Neural progenitor cell (in vitro differentiated cells): ENCODE data around the gene AUH. TPM values are rescaled to one million over a fixed set of nuclear protein-coding genes. Genes with fewer than 3 reads are reported as not detected.

Source experiments
- DNase-seq: peaks from one replicate; pipeline ENCODE4 v3.0.0-alpha.2; 2016; ENCODE audit warnings: low spot score
- H2AFZ ChIP-seq: fragments of 200-600 bp; sonication (generic); replicated peaks from 2 replicates; pipeline ENCODE4 v1.6.1; 2016; ENCODE audit warnings: antibody characterized with exemption
- H3F3A ChIP-seq: fragments of 200-600 bp; sonication (generic); 2 replicates; pipeline ENCODE4 v1.6.1; 2016; ENCODE audit warnings: antibody characterized with exemption, low read depth
- H3K27ac ChIP-seq: fragments of 200-600 bp; sonication (generic); 2 replicates; pipeline ENCODE4 v1.5.1; 2016; ENCODE audit warnings: mild to moderate bottlenecking
- H3K27me3 ChIP-seq: fragments of 200-600 bp; sonication (generic); 2 replicates; pipeline ENCODE4 v1.6.1; 2016; ENCODE audit warnings: mild to moderate bottlenecking, moderate library complexity
- H3K36me3 ChIP-seq: fragments of 200-600 bp; sonication (generic); 2 replicates; pipeline ENCODE4 v1.5.1; 2016
- H3K4me1 ChIP-seq: fragments of 200-600 bp; sonication (generic); 2 replicates; pipeline ENCODE4 v1.6.1; 2016; ENCODE audit warnings: mixed run types
- H3K4me2 ChIP-seq: fragments of 200-600 bp; sonication (generic); 2 replicates; pipeline ENCODE4 v1.6.1; 2016
- H3K4me3 ChIP-seq: fragments of 200-600 bp; sonication (generic); 2 replicates; pipeline ENCODE4 v1.5.1; 2016
- H3K79me2 ChIP-seq: fragments of 200-600 bp; sonication (generic); 2 replicates; pipeline ENCODE4 v1.6.1; 2016; ENCODE audit warnings: low read depth
- H3K9ac ChIP-seq: fragments of 200-600 bp; sonication (generic); 2 replicates; pipeline ENCODE4 v1.6.1; 2016
- H3K9me3 ChIP-seq: fragments of 200-600 bp; sonication (generic); 2 replicates; pipeline ENCODE4 v1.5.1; 2016; ENCODE audit warnings: low read depth
- H4K20me1 ChIP-seq: fragments of 200-600 bp; sonication (generic); 2 replicates; pipeline ENCODE4 v1.6.1; 2016; ENCODE audit warnings: low read depth
- H3K27ac Mint-ChIP-seq: 3 replicates; pipeline ENCODE4 v1.8.0; 2021; ENCODE audit warnings: mixed read lengths
- H3K27me3 Mint-ChIP-seq: 2 replicates; pipeline ENCODE4 v1.8.0; 2022; ENCODE audit warnings: low read depth, mild to moderate bottlenecking, inconsistent platforms, moderate library complexity, mixed read lengths; ENCODE audit not compliant: insufficient read depth
- H3K36me3 Mint-ChIP-seq: 3 replicates; pipeline ENCODE4 v1.8.0; 2021; ENCODE audit warnings: mixed read lengths
- H3K4me1 Mint-ChIP-seq: 3 replicates; pipeline ENCODE4 v1.8.0; 2021; ENCODE audit warnings: mixed read lengths
- H3K4me3 Mint-ChIP-seq: 3 replicates; pipeline ENCODE4 v1.8.0; 2021; ENCODE audit warnings: mild to moderate bottlenecking, moderate library complexity, mixed read lengths
- H3K9me3 Mint-ChIP-seq: 3 replicates; pipeline ENCODE4 v1.8.0; 2020; ENCODE audit warnings: mixed read lengths
- EZH2 ChIP-seq: fragments of 200-600 bp; sonication (generic); IDR thresholded peaks from 2 replicates; pipeline ENCODE4 v1.6.1; 2017; ENCODE audit warnings: antibody characterized with exemption, mild to moderate bottlenecking, moderate library complexity
- EZH2phosphoT487 ChIP-seq: fragments of 200-600 bp; sonication (generic); IDR thresholded peaks from 2 replicates; pipeline ENCODE4 v1.6.1; 2017; ENCODE audit warnings: antibody characterized with exemption
- total RNA-seq: library from RNA; depleted of rRNA; stranded (reverse); fragments of >200 nt; gene quantifications from 2 replicates; pipeline ENCODE4 v1.2.3, GENCODE V29; 2015; ENCODE audit warnings: low replicate concordance
- TF ChIP-seq, protein P1 (sequence below): fragments of 200-600 bp; sonication (generic); IDR thresholded peaks from 2 replicates; pipeline ENCODE4 v1.5.1; 2017; ENCODE audit warnings: antibody characterized with exemption, mild to moderate bottlenecking

Gene AUH
- total RNA-seq, 1 donor from 2014 or later: 17.3 TPM

- no peak overlapping the region for H3K9ac ChIP-seq
- H3K36me3 Mint-ChIP-seq: peaks cover 10% of the 10 kb centered on the region
- no peak for DNase-seq
- H3K79me2 ChIP-seq: no peaks in the 10 kb centered on the region
- no peaks in the 10 kb centered on the region for H3K4me1 ChIP-seq
- no peak overlapping the region for H3K4me3 ChIP-seq
- H3F3A ChIP-seq: no peaks in the 10 kb centered on the region
- no peaks in the 10 kb centered on the region for H3K27me3 Mint-ChIP-seq
- H2AFZ ChIP-seq: no peak overlapping the region
- H3K36me3 ChIP-seq: peaks cover 4% of the 10 kb centered on the region
- no peaks in the 10 kb centered on the region for H3K9me3 ChIP-seq
- H3K27me3 ChIP-seq: no peaks in the 10 kb centered on the region
- H4K20me1 ChIP-seq: no peaks in the 10 kb centered on the region
- H3K27ac ChIP-seq: no peak overlapping the region
- H3K4me1 Mint-ChIP-seq: no peaks in the 10 kb centered on the region
- H3K9me3 Mint-ChIP-seq: no peaks in the 10 kb centered on the region
- no peak overlapping the region for H3K4me3 Mint-ChIP-seq
- no peak overlapping the region for H3K27ac Mint-ChIP-seq
- TF ChIP-seq EZH2 (no peak), EZH2phosphoT487 (no peak)
- TF ChIP-seq, protein P1, sequence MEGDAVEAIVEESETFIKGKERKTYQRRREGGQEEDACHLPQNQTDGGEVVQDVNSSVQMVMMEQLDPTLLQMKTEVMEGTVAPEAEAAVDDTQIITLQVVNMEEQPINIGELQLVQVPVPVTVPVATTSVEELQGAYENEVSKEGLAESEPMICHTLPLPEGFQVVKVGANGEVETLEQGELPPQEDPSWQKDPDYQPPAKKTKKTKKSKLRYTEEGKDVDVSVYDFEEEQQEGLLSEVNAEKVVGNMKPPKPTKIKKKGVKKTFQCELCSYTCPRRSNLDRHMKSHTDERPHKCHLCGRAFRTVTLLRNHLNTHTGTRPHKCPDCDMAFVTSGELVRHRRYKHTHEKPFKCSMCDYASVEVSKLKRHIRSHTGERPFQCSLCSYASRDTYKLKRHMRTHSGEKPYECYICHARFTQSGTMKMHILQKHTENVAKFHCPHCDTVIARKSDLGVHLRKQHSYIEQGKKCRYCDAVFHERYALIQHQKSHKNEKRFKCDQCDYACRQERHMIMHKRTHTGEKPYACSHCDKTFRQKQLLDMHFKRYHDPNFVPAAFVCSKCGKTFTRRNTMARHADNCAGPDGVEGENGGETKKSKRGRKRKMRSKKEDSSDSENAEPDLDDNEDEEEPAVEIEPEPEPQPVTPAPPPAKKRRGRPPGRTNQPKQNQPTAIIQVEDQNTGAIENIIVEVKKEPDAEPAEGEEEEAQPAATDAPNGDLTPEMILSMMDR: no peak
- H3K4me2 ChIP-seq: no peak overlapping the region
Measured at GRCh38 chr9:91307279-91307678, 54.4 kb downstream of the AUH start.

GRCh38 chr9:91306296-91306630 lies 55.5 kb downstream of the AUH start:
- H4K20me1 ChIP-seq: no peaks in the 10 kb centered on the region
- H3K27me3 ChIP-seq: no peaks in the 10 kb centered on the region
- no peaks in the 10 kb centered on the region for H3K9me3 ChIP-seq
- H2AFZ ChIP-seq: no peak overlapping the region
- no peaks in the 10 kb centered on the region for H3K4me1 Mint-ChIP-seq
- no peak for DNase-seq
- H3K4me2 ChIP-seq: no peak overlapping the region
- no peak overlapping the region for H3K9ac ChIP-seq
- H3K9me3 Mint-ChIP-seq: no peaks in the 10 kb centered on the region
- no peaks in the 10 kb centered on the region for H3K4me1 ChIP-seq
- no peak overlapping the region for H3K4me3 Mint-ChIP-seq
- no peaks in the 10 kb centered on the region for H3K79me2 ChIP-seq
- H3K27ac Mint-ChIP-seq: no peak overlapping the region
- no peak overlapping the region for H3K4me3 ChIP-seq
- TF ChIP-seq EZH2phosphoT487 (no peak), EZH2 (no peak)
- TF ChIP-seq, protein P1: no peak
- H3K27ac ChIP-seq: no peak overlapping the region
- no peaks in the 10 kb centered on the region for H3K27me3 Mint-ChIP-seq
- H3K36me3 ChIP-seq: peaks cover 4% of the 10 kb centered on the region
- no peaks in the 10 kb centered on the region for H3F3A ChIP-seq
- H3K36me3 Mint-ChIP-seq: peaks cover 10% of the 10 kb centered on the region

DNA sequence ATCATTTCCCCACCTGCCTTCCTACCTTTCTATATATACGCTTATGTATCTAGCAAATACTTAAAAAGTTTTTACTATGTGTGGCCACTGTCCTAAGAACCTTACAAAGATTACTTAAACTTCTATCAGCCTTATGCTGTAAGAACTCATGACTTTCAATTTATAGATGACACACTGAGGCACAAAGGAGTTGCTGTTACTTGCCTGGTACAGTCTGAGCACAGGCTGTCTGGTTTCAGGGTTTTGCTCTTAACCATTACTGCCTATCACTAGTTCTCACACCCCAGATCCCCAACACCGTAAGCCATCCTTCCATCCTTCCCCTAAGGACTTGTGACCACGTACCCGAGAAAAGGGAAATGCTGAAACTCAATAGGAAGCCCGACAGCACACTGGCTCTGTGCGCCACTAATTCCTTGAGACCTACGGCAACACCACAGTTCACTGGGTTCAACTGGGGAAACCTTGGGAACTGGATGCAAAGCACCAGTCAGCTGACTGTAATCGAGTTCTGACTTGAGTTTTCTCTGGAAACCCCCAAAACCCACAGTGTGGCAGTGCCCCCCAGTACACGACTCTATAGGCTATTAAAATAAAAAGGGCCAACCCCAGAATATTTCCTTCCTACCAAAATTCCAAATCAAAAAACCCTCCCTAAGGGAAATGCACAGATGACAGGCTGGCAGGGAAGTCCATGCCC lies 56.0 kb downstream of the AUH start:
- Histone ChIP-seq H3K4me1 (no peaks in the 10 kb centered on the region), H2AFZ (no peak overlapping the region), H3K9ac (no peak overlapping the region), H3K36me3 (peaks cover 4% of the 10 kb centered on the region), H3K27me3 (no peaks in the 10 kb centered on the region), H3F3A (no peaks in the 10 kb centered on the region), H4K20me1 (no peaks in the 10 kb centered on the region), H3K4me3 (no peak overlapping the region), H3K4me2 (no peak overlapping the region), H3K79me2 (no peaks in the 10 kb centered on the region), H3K9me3 (no peaks in the 10 kb centered on the region), H3K27ac (no peak overlapping the region)
- Mint-ChIP-seq H3K4me1 (no peaks in the 10 kb centered on the region), H3K4me3 (no peak overlapping the region), H3K9me3 (no peaks in the 10 kb centered on the region), H3K27me3 (no peaks in the 10 kb centered on the region), H3K36me3 (peaks cover 10% of the 10 kb centered on the region), H3K27ac (no peak overlapping the region)
- TF ChIP-seq, protein P1: no peak
- no peak for TF ChIP-seq EZH2
- no peak for TF ChIP-seq EZH2phosphoT487
- DNase-seq: no peak
